Occipital lobe (tissue), 2 donors: ENCODE results near the gene H2AZ2. TPM values are rescaled to one million over a fixed set of nuclear protein-coding genes. Genes with fewer than 3 reads are reported as not detected.
A peak's percentile ranks its signal among the peaks of the same experiment; 100 is the strongest.
"Not testable (repeated sequence)": the region's sequence is repeated elsewhere in the genome, so short reads cannot be mapped to it uniquely, and the experiment has no call there.

ENCODE experiments used
- DNase-seq: peaks from one replicate; lab custom pipeline; 2025; lab: John Stamatoyannopoulos, UW
- total RNA-seq: library from RNA; depleted of rRNA; stranded (reverse); fragments of >200 nt; gene quantifications from one replicate; pipeline ENCODE4 v1.2.3, GENCODE V29; 2014

H2AZ2 gene
- total RNA-seq, 1 donor from 2014 or later = 246 TPM

DNA sequence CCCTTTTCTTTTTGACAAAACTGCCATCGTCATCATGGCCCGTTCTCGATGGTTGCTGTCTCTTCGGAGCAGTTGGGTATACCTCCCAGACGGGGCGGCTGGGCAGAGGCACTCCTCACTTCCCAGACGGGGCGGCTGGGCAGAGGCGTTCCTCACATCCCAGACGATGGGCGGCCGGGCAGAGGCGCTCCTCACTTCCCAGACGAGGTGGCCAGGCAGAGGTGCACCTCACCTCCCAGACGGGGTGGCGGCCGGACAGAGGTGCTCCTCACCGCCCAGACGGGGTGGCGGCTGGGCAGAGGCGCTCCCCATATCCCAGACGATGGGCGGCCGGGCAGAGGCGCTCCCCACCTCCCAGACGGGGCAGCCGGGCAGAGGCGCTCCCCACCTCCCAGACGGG, 22.9 kb upstream of the H2AZ2 start:
- not testable (repeated sequence) for DNase-seq

DNA sequence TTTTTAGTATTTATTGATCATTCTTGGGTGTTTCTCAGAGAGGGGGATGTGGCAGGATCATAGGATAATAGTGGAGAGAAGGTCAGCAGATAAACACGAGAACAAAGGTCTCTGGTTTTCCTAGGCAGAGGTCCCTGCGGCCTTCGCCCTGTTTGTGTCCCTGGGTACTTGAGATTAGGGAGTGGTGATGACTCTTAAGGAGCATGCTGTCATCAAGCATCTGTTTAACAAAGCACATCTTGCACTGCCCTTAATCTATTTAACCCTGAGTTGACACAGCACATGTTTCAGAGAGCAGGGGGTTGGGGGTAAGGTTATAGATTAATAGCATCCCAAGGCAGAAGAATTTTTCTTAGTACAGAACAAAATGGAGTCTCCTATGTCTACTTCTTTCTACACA, 22.4 kb upstream of the H2AZ2 start:
- DNase-seq = not testable (repeated sequence)

GRCh38 chr7:44867073-44867995, 19.4 kb upstream of the H2AZ2 start:
- peak; percentile 33 for DNase-seq

GRCh38 chr7:44861949-44862348, 14.1 kb upstream of the H2AZ2 start:
- DNase-seq = not testable (repeated sequence)

GRCh38 chr7:44858161-44858560, 10.3 kb upstream of the H2AZ2 start:
- DNase-seq = no peak

DNA sequence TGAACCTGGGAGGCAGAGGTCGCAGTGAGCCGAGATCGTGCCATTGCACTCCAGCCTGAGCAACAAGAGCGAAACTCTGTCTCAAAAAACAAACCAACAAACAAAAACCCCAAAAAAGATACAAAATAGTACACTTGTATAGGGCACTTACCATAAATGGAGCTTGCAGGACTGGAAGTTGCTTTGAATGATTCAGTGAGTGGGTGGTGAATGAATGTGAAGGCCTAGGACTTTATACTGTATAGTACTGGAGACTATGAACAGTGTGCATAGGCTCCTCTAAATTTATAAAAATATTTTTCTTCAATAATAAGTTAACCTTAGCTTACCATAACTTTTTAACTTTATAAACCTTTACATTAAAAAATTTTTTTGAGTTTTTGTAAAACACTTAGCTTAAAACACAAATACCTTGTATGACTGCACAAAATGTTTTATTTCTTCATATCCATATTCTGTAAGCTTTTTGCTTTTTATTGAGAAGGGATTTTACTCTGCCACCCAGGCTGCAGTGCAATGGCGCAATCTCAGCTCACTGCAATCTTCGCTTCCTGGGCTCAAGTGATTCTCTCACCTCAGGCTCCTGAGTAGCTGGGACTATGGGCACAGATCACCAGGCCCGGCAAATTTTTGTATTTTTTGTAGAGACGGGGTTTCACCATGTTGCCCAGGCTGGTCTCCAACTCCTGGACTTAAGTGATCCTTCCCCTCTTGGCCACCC, 6.9 kb upstream of the H2AZ2 start:
- DNase-seq = no peak

DNA sequence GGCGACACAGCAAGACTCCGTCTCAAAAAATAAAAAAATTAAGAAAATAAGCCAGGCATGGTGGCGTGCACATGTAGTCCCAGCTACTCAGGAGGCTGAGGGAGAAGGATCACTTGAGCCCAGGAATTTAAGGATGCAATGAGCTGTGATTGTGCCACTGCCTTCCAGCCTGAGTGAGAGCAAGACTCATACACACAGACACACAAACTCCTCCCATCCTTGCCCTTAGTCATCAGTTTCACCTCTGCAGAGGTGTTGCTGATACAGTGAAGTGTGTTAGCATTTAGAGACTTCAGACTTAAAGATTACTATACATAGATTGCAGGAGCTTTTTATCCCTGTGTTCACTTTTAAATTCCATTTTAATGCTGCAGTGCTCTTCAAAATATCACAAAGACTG, 5.5 kb upstream of the H2AZ2 start:
- DNase-seq = no peak

GRCh38 chr7:44852590-44852989, 4.7 kb upstream of the H2AZ2 start:
- DNase-seq = no peak

DNA sequence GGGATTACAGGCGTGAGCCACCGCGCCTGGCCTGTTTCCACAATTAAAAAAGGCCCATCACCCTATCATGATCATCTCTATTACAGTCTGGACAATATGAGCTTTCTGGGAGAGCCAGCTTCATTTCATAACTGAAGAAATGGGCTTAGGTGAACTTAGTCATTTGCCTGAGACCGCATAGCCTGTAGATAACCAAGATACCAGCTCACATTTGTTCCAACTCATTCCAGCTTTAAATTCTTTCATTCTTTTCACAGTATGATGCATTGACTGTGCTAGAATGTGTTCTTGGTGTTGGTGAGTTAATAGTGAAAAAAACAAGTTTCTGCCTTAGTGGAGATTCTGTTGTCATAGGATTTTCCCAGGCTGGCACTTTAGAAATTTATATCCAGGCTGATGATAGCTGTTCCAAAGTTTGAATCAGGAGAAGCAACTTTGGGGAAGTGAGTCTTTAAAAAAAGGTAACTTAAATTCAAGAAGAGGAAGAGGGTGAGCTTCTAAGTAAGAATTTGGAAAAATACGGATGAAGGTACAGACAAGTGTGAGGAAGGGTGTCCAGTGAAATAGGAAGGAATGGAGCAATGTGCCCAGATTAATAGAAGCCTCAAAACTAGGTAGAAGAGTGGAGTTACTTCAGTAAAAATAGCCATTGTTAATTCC, 2.1 kb upstream of the H2AZ2 start:
- DNase-seq = no peak

- no peak for DNase-seq
Measured at GRCh38 chr7:44849259-44849884, 1.5 kb upstream of the H2AZ2 start.

DNA sequence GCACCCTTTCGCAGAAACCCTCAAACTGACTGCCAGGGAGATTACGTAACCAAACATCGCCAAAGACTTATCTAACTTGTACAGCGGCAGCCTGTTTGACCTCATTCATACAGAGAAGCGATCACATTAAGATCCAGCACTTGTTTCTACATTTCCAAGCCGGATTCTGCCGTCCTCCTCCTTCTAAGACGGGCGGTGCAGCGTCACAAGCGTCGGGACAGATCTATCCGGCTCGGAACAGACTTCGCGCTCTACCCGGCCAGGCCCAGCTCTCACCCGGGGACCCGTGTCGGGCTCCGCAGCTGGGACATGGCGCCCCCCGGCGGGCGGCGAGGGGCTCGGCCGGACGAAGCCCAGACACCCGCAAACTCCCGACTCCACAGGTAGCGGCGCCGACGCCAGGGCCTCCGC, 373 bp downstream of the H2AZ2 start:
- peak; percentile 85 for DNase-seq

GRCh38 chr7:44846816-44847508, 925 bp downstream of the H2AZ2 start:
- no peak for DNase-seq

DNA sequence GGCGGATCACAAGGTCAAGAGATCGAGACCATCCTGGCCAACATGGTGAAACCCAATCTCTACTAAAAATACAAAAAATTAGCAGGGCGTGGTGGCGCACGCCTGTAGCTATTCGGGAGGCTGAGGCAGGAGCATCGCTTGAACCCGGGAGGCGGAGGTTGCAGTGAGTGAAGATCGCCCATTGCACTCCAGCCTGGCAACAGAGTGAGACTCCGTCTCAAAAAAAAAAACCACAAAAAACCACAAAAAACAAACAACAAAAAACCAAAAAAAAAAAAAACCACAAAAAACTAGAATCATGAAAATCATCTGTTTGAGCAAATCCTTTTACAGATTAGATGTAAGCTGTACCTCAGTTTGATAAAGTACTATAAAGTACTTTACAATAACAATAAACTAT, 1.5 kb downstream of the H2AZ2 start:
- DNase-seq = not testable (repeated sequence)

DNA sequence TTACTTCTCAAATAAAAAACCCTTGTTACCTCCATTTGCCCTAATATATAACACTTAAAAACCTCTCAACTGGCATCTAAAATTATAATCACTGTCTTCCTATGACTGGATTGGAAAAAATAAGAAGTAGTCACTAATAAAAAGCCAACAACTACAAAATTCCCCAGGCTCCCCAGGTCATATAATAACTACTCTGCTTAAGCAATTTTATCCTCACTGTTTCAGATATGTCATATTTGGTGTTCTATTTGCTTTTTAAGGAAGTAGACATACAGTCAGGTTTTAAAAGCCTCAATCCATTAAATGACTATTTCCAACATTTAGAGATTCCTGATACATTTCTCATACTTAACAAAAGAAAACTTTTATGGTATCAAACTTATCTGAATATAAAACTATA, 2.4 kb downstream of the H2AZ2 start:
- no peak for DNase-seq

GRCh38 chr7:44843440-44843839, 4.4 kb downstream of the H2AZ2 start:
- DNase-seq = not testable (repeated sequence)

- not testable (repeated sequence) for DNase-seq
Measured at GRCh38 chr7:44842675-44843074, 5.2 kb downstream of the H2AZ2 start.

- no peak for DNase-seq
Measured at GRCh38 chr7:44838751-44839150, 9.1 kb downstream of the H2AZ2 start.

DNA sequence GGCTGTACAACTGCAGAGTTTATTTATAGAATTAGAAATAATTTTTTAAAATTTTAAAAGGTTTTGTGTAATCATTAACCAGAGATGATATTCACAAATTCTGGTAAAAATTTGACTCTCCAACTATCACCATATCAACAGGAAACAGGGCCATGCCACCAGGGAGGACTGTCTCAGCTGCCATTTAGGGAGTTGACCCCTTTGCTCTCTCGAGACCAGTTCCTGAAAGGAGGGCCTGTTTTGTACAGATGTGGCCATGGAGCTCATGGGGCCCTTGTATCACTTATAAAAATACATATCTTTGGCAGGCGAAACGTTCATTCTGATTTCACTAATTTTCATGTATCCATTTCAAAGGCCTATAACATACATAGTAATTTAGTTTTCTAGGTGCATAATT, 20.3 kb downstream of the H2AZ2 start:
- DNase-seq = no peak

DNA sequence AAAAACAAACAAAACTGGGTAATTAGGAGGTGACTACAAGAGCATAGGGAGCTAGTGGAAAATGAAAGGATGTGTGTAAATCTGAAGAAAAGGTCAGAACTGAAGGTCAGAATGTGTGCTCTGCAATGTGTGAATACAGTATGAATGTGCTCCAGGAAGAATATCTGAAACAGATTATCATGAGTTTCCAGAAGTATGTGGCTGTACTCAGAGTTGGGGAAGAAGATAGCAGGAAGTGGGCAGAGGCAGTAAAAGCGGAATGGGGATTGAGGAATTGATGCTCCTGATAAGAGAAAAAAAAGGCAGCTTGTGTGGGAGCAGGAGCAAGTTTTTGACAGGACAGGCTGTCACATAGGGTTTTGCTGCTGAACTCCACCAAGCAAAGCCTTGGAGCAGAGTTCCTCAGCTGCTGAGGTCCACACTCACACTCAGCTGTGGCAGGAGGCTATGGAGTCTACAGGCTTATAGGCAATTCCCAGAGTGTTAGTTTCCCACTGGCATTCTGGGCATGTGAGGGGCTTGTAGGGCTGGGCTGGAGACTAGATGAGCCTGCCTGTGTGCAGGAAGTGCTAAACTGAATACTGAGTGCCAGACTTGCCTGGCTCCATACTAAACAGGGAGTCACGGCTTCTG, 22.9 kb downstream of the H2AZ2 start:
- no peak for DNase-seq

DNA sequence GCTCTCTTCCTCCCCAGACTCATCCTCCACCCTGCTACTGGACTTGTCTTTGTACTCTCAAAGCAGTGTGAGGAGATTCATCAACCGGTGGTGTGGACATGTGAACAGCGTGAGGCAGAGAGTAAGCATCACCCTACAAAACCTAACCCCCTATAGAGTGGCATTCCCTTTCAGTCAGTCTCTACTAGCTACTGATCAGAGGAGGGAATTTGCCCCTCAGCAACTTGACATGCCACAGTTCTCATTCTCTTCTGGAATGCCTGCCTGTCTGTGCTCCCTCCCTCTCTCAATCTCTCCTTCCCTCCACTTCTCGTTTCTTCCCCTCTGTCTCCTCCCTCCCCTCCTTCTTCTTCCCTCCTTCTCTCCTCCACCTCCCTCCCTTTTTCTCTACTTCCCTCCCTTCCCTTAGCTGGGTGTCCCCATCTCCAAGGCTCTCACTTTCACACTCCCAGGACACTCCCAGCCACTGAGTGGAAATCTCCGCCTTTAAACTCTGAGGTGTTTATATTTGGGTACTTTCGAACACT, 24.6 kb downstream of the H2AZ2 start:
- DNase-seq = no peak
